Epithelial cell of proximal tubule (primary cell): ENCODE data around the gene PIEZO2. TPM values are rescaled to one million over a fixed set of nuclear protein-coding genes. Genes with fewer than 3 reads are reported as not detected.

ENCODE experiments used
- DNase-seq: peaks from one replicate; pipeline ENCODE4 v3.0.0-alpha.2; 2011; ENCODE audit warnings: low read depth
- H3K4me3 ChIP-seq: 2 replicates; pipeline ENCODE4 v1.5.1; 2011; ENCODE audit warnings: low read depth, mild to moderate bottlenecking, low read length
- total RNA-seq: library from RNA; depleted of rRNA; stranded (reverse); fragments of >200 nt; gene quantifications from 2 replicates; pipeline ENCODE4 v1.2.3, GENCODE V29; 2015
- TF ChIP-seq, protein P1 (sequence below): conservative IDR thresholded peaks from 2 replicates; pipeline ENCODE4 v1.5.1; 2012; ENCODE audit warnings: low read depth, mild to moderate bottlenecking, low read length

The PIEZO2 gene
- total RNA-seq, 1 donor from 2014 or later, result 7.5 TPM

DNA sequence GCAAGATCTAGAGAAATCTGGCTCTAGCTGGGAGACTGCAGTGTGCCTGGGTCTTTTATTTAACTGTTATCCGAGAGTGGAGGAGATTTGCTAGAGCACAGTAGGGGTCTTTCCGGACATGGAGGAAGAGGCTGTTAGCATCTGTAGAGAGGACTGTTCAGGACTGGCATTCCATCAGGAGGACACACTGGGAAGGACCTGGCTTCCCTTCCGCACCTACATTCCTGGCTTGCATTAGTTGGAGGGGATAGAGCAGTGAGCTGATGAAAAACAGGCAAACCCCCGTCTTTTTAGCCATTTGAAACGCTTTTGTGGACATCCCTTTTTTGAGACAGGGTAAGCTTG, 874 bp upstream of the PIEZO2 start:
- H3K4me3 ChIP-seq, result no peak overlapping the region
- no peak for DNase-seq
- TF ChIP-seq, protein P1, sequence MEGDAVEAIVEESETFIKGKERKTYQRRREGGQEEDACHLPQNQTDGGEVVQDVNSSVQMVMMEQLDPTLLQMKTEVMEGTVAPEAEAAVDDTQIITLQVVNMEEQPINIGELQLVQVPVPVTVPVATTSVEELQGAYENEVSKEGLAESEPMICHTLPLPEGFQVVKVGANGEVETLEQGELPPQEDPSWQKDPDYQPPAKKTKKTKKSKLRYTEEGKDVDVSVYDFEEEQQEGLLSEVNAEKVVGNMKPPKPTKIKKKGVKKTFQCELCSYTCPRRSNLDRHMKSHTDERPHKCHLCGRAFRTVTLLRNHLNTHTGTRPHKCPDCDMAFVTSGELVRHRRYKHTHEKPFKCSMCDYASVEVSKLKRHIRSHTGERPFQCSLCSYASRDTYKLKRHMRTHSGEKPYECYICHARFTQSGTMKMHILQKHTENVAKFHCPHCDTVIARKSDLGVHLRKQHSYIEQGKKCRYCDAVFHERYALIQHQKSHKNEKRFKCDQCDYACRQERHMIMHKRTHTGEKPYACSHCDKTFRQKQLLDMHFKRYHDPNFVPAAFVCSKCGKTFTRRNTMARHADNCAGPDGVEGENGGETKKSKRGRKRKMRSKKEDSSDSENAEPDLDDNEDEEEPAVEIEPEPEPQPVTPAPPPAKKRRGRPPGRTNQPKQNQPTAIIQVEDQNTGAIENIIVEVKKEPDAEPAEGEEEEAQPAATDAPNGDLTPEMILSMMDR, result no peak

DNA sequence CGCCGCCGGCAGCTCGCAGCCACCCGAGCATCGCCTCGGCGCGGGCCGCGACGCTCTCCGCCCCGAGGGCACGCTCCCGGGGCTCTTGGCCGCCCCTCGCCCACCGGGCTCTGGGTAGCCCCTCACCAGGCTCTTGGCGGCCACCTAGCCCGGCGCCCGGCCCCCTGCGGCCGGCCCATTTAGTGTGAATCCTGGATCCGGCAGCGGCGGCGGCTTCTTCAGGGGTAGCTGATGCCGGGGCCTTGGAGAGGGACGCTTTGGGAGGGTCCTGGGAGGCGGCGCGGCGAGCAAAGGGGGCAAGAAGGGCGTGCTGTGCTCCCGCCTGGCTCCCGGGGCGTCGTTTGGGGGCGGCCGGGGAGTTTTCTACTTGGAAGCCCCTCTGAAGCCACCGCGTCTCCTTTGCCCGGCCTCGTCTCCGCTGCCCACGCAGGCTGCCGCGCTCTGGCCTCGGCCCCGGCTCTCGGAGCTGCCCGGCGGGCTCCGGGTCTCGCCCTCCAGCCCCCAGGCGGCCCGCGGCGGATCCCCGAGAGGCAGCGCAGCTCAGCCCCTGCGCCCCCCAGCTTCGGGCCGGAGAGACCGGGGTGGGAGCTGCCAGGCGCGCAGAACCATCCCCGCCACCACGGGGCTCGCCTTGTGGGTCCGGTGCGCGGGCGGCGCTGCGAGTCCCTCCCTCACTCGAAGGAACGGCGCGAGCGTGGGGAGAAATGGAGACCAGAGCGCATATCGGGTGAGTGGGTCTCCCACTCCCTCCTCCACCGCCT, 509 bp downstream of the PIEZO2 start:
- TF ChIP-seq, protein P1, result no peak
- H3K4me3 ChIP-seq, result no peak overlapping the region
- no peak for DNase-seq

DNA sequence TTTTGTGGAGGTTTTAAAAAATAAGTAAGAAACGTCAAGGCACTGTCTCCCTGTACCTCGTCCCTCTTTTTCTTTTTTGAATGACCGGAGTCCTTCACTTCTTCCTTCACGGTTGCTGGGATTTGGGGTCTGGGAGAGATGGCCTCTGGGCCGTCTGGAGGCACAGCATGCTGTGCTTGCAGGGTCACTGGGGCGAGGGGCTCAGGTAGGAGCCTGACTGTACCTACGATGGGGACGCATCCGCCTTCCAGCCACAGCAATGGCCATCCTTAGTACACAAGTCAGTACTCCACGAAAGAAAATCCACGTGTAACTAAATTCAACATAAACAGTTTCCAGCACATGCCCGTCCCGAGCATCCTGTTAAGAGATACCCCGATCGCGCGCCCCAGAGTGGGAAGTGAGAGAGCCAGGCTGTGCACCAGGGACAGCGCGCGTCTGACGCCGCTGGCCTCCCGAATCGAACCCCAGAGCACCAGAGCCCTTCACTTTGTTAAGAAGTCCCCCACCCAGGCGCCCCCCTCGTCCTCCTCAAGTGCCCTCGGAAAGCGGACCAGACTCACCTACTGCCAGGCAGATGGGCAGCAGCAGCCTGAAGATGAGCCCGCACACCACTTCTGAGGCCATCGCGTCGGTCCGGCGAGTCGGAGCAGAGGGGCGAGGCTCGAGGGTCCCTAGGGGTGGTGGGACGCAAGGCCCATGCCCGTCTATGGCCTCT, 1.2 kb downstream of the PIEZO2 start:
- TF ChIP-seq, protein P1, result no peak
- no peak overlapping the region for H3K4me3 ChIP-seq
- no peak for DNase-seq

DNA sequence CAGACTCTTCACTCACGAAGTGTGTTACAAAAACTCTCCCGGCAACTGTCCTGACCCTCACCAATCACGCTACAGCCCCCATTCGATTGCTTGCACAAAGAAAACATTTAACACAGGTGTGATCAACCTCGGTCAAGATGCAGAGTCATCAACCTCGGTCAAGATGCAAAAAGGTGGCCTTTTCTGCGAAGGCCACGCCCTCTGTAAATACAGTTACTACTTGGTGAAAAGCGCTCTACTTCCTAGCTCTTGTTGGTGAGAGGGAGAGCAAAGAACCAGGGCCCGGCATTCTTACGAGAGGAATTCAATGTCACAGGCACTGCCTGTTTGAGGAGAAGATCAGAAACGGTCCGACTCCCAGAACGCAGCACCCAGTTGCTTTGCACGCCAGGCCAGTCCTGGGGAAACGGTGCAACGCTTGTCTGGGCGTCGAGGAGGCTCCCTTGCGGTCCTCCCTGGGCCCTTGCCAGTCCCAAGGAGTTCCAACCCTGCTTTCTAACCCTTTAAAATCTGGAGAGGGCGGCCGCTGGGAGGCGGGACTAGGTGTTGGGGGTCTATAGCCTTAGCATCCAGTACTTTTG, 1.9 kb downstream of the PIEZO2 start:
- no peak overlapping the region for H3K4me3 ChIP-seq
- no peak for DNase-seq
- TF ChIP-seq, protein P1, result no peak

DNA sequence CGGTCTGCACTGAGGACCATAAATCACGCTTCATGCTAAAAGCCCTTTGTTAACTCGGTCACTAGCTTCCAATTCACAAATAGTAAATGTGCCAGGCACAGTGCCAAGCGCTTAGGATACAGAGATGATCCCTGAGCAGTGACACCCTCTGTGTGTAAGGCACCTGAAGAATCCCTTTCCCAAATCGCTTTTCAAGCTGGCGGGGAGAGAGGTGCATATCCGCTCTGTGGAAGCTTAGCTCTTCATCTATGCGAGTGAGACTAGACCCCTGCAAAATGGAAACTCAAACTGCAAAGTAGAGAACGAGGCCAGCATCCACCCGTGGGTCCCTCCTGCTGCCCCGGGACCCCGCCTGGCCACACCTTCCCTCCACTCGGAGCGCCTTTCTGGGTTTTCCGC, 2.4 kb downstream of the PIEZO2 start:
- TF ChIP-seq, protein P1, result no peak
- DNase-seq, result no peak
- H3K4me3 ChIP-seq, result no peak overlapping the region

DNA sequence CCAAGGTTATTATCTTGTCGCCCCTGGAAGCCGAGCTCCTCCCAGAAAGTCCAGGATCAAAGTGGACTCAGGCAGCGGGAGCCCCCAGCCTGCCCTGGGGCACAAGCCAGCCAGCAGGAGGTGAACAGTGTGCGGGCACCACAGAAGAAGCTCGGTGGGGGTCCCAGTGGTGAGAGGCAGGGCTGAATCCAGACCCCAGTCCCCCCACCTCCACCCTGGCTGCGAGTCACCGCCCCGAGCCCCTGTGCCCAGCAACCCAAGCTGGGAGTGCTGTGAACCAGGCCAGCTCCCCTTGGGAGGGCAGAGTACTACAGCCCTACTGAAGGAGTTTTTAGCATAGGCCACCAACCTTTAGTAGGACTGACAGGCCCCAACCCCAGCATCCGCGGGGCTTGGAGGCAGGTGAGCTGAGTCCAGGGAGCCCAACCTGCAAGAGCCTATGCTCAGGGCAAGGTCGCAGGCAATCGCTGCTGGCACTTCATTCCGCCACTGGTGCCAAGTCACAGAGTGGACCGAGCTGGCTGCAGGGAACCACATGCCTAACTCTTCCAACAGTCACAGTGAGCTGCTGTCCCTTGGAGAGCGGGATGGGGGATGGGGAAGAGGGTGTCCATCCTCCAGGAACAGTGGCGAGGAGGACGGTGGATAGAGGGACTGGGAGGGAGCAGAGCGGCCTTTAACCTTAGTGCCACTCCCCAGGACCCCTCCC, 3.0 kb downstream of the PIEZO2 start:
- H3K4me3 ChIP-seq, result no peak overlapping the region

More for the DNA sequence above, 3.0 kb downstream of the PIEZO2 start:
- no peak for DNase-seq
- TF ChIP-seq, protein P1, result no peak
